Measurements from ENCODE around the gene HTR2A. TPM values are rescaled to one million over a fixed set of nuclear protein-coding genes. Genes with fewer than 3 reads are reported as not detected.

Gene HTR2A
- total RNA-seq, 1 donor from 2014 or later = not detected

DNA sequence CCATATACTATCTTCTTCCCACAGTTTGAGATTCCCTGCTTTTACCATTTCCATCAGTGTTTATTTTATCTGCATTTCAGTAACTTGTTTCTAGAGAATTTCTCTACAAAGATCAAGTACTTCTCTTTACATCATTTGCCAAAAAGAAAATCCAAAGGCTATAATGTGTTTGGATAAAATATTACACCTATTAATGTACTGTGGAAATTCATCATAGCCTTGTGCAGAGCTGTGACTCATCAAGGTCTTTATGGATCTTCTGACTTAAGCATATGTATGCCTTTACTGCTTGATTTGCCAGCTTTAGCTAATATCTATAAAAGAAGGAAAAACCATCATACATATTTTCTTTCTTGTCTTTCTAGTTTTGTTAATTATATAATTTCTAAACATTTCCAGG, 9.6 kb upstream of the HTR2A start:
- DNase-seq (ENCODE audit: low read depth) = no peak
- H2AFZ ChIP-seq (ENCODE audit: low read depth, low read length) = no peak overlapping the region
- H3K36me3 ChIP-seq (ENCODE audit: insufficient read depth, low read length) = no peaks in the 10 kb centered on the region
- H3K9me3 Mint-ChIP-seq (ENCODE audit: unreplicated experiment) = no peaks in the 10 kb centered on the region
- no peaks in the 10 kb centered on the region for H3K9me3 ChIP-seq (ENCODE audit: insufficient read depth, low read depth, low read length)
- H3K27me3 Mint-ChIP-seq (ENCODE audit: low read depth, unreplicated experiment) = no peaks in the 10 kb centered on the region
- H3K79me2 ChIP-seq (ENCODE audit: insufficient read depth, low read length) = no peaks in the 10 kb centered on the region
- H3K4me1 ChIP-seq (ENCODE audit: insufficient read depth, low read length) = peaks cover 6% of the 10 kb centered on the region
- H3K27me3 ChIP-seq (ENCODE audit: insufficient read depth, low read length) = no peaks in the 10 kb centered on the region
- H3K4me3 ChIP-seq (ENCODE audit: insufficient read depth, low read depth, low read length) = no peak overlapping the region
- TF ChIP-seq, protein P1, sequence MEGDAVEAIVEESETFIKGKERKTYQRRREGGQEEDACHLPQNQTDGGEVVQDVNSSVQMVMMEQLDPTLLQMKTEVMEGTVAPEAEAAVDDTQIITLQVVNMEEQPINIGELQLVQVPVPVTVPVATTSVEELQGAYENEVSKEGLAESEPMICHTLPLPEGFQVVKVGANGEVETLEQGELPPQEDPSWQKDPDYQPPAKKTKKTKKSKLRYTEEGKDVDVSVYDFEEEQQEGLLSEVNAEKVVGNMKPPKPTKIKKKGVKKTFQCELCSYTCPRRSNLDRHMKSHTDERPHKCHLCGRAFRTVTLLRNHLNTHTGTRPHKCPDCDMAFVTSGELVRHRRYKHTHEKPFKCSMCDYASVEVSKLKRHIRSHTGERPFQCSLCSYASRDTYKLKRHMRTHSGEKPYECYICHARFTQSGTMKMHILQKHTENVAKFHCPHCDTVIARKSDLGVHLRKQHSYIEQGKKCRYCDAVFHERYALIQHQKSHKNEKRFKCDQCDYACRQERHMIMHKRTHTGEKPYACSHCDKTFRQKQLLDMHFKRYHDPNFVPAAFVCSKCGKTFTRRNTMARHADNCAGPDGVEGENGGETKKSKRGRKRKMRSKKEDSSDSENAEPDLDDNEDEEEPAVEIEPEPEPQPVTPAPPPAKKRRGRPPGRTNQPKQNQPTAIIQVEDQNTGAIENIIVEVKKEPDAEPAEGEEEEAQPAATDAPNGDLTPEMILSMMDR (IDR thresholded peaks at IDR 0.05; ENCODE audit: insufficient read depth, low read depth, low read length) = no peak
- no peak for TF ChIP-seq EZH2 (IDR thresholded peaks at IDR 0.05; ENCODE audit: insufficient read depth, low read length)
- H3K4me3 Mint-ChIP-seq (ENCODE audit: unreplicated experiment) = no peak overlapping the region
- no peak overlapping the region for H3K4me2 ChIP-seq (ENCODE audit: low read length)
- H3K36me3 Mint-ChIP-seq (ENCODE audit: low read depth, unreplicated experiment) = no peaks in the 10 kb centered on the region
- H3K9ac ChIP-seq (ENCODE audit: low read length) = no peak overlapping the region
- H4K20me1 ChIP-seq (ENCODE audit: insufficient read depth, low read length) = no peaks in the 10 kb centered on the region
- no peak overlapping the region for H3K27ac ChIP-seq (ENCODE audit: low read depth, low read length)
- peaks cover 11% of the 10 kb centered on the region for H3K4me1 Mint-ChIP-seq (ENCODE audit: low read depth, unreplicated experiment)
- no peak for FAIRE-seq
- no peak overlapping the region for H3K27ac Mint-ChIP-seq (ENCODE audit: unreplicated experiment)

DNA sequence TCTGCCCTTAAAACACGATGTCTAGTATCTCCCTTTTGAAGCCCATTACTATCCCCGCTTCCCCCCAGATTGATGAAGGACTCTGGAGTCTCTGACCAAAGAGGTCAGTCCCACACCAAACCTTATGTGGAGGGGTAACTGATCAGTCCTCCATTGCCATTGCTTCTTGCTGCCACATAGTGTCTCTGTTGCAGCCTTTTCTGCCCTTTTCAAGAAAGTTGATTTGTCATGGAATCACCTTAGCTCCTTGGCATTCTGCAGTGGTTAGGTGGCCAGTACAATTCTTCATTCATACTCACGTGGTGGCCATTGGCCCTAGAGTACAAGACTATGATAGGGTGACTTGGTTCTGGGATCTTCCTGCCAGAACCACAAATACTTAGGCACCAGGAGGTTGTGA, 8.4 kb upstream of the HTR2A start:
- Histone ChIP-seq H3K27ac (ENCODE audit: low read depth, low read length) (no peak overlapping the region), H3K79me2 (ENCODE audit: insufficient read depth, low read length) (no peaks in the 10 kb centered on the region), H3K27me3 (ENCODE audit: insufficient read depth, low read length) (no peaks in the 10 kb centered on the region), H4K20me1 (ENCODE audit: insufficient read depth, low read length) (no peaks in the 10 kb centered on the region), H3K4me1 (ENCODE audit: insufficient read depth, low read length) (peaks cover 6% of the 10 kb centered on the region), H3K36me3 (ENCODE audit: insufficient read depth, low read length) (no peaks in the 10 kb centered on the region), H3K9me3 (ENCODE audit: insufficient read depth, low read depth, low read length) (no peaks in the 10 kb centered on the region), H3K9ac (ENCODE audit: low read length) (no peak overlapping the region), H3K4me2 (ENCODE audit: low read length) (no peak overlapping the region), H3K4me3 (ENCODE audit: insufficient read depth, low read depth, low read length) (no peak overlapping the region), H2AFZ (ENCODE audit: low read depth, low read length) (no peak overlapping the region)
- peaks cover 11% of the 10 kb centered on the region for H3K4me1 Mint-ChIP-seq (ENCODE audit: low read depth, unreplicated experiment)
- DNase-seq (ENCODE audit: low read depth) (no peak), FAIRE-seq (peak; percentile 23)
- no peak overlapping the region for H3K4me3 Mint-ChIP-seq (ENCODE audit: unreplicated experiment)
- no peak for TF ChIP-seq EZH2 (IDR thresholded peaks at IDR 0.05; ENCODE audit: insufficient read depth, low read length)
- TF ChIP-seq, protein P1 (IDR thresholded peaks at IDR 0.05; ENCODE audit: insufficient read depth, low read depth, low read length) = peak; percentile 21
- no peaks in the 10 kb centered on the region for H3K9me3 Mint-ChIP-seq (ENCODE audit: unreplicated experiment)
- no peaks in the 10 kb centered on the region for H3K36me3 Mint-ChIP-seq (ENCODE audit: low read depth, unreplicated experiment)
- H3K27me3 Mint-ChIP-seq (ENCODE audit: low read depth, unreplicated experiment) = no peaks in the 10 kb centered on the region
- no peak overlapping the region for H3K27ac Mint-ChIP-seq (ENCODE audit: unreplicated experiment)

DNA sequence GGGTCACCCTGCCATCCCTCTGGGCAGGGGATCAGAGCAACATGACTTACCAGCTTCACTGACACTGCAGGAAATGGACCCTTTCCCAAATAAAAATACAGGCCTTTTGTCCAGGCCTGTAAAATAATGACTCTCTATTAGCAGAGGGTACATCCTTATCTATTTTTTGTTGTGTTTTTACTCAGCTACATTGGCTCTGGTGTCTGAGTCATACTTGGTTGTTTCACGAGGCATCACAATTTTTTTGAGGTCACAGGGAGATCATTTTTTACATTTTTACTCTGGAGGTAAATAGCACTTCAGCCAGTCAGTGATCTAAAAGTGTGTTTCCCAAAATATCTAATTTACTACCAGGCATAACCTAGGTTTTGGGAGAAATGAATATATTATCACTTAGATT, 6.9 kb upstream of the HTR2A start:
- H3K36me3 Mint-ChIP-seq (ENCODE audit: low read depth, unreplicated experiment) = no peaks in the 10 kb centered on the region
- no peaks in the 10 kb centered on the region for H3K36me3 ChIP-seq (ENCODE audit: insufficient read depth, low read length)
- H3K4me2 ChIP-seq (ENCODE audit: low read length) = no peak overlapping the region
- no peak for TF ChIP-seq EZH2 (IDR thresholded peaks at IDR 0.05; ENCODE audit: insufficient read depth, low read length)
- TF ChIP-seq, protein P1 (IDR thresholded peaks at IDR 0.05; ENCODE audit: insufficient read depth, low read depth, low read length) = no peak
- no peak overlapping the region for H3K9ac ChIP-seq (ENCODE audit: low read length)
- no peaks in the 10 kb centered on the region for H4K20me1 ChIP-seq (ENCODE audit: insufficient read depth, low read length)
- peaks cover 9% of the 10 kb centered on the region for H3K4me1 Mint-ChIP-seq (ENCODE audit: low read depth, unreplicated experiment)
- H3K9me3 Mint-ChIP-seq (ENCODE audit: unreplicated experiment) = no peaks in the 10 kb centered on the region
- DNase-seq (ENCODE audit: low read depth) = peak; percentile 45
- no peak overlapping the region for H3K4me3 ChIP-seq (ENCODE audit: insufficient read depth, low read depth, low read length)
- H3K27me3 Mint-ChIP-seq (ENCODE audit: low read depth, unreplicated experiment) = no peaks in the 10 kb centered on the region
- peak; percentile 37 for FAIRE-seq
- H3K27ac Mint-ChIP-seq (ENCODE audit: unreplicated experiment) = no peak overlapping the region
- peaks cover 6% of the 10 kb centered on the region for H3K4me1 ChIP-seq (ENCODE audit: insufficient read depth, low read length)
- H2AFZ ChIP-seq (ENCODE audit: low read depth, low read length) = no peak overlapping the region
- H3K9me3 ChIP-seq (ENCODE audit: insufficient read depth, low read depth, low read length) = no peaks in the 10 kb centered on the region
- no peak overlapping the region for H3K27ac ChIP-seq (ENCODE audit: low read depth, low read length)
- H3K27me3 ChIP-seq (ENCODE audit: insufficient read depth, low read length) = no peaks in the 10 kb centered on the region
- no peaks in the 10 kb centered on the region for H3K79me2 ChIP-seq (ENCODE audit: insufficient read depth, low read length)
- no peak overlapping the region for H3K4me3 Mint-ChIP-seq (ENCODE audit: unreplicated experiment)
